T-helper 1 cell (primary cell): ENCODE data around the gene RHBDF1.
"Not testable (repeated sequence)": the region's sequence is repeated elsewhere in the genome, so short reads cannot be mapped to it uniquely, and the experiment has no call there.

ENCODE experiments used
- DNase-seq, 5 donors: peaks; one replicate each; pipeline ENCODE4 v3.0.0-alpha.2; 2012 to 2020

Gene RHBDF1

DNA sequence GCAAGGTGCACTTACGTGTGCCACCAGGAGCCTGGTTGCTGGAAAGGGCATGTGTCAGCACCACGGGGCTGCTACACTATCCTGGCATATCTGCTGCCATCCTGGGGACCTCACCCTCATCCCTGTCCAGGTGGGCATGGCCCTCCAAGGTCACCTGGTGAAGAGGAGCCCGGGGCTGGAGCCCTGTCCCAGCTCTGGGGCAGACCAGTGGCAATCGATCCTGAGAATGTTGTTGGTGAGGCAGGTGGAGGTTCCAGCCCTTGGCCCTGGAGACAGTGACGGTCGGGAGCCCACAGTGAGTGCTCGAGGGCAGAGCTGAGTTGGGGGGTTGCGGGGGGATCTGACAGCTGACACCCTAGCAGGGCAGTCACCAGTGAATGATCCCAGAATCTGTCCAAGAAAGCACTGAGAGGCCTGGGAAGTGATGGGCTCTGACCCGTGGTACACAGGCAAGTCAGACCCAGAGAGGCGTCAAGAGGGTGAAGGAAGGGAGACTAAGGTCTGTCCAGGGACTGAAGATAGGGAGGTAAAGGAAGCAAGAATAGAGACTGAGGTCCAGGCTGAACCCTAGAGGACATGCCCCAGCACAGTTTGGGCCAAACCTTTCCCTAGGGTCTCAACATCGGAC, 36.6 kb downstream of the RHBDF1 start:
- no peak for DNase-seq

GRCh38 chr16:35011-35677, 37.3 kb downstream of the RHBDF1 start:
- DNase-seq: no peak

GRCh38 chr16:34648-34987, 37.8 kb downstream of the RHBDF1 start:
- no peak for DNase-seq

- DNase-seq: no peak
These were observed 38.4 kb downstream of the RHBDF1 start for GRCh38 chr16:33877-34647.

DNA sequence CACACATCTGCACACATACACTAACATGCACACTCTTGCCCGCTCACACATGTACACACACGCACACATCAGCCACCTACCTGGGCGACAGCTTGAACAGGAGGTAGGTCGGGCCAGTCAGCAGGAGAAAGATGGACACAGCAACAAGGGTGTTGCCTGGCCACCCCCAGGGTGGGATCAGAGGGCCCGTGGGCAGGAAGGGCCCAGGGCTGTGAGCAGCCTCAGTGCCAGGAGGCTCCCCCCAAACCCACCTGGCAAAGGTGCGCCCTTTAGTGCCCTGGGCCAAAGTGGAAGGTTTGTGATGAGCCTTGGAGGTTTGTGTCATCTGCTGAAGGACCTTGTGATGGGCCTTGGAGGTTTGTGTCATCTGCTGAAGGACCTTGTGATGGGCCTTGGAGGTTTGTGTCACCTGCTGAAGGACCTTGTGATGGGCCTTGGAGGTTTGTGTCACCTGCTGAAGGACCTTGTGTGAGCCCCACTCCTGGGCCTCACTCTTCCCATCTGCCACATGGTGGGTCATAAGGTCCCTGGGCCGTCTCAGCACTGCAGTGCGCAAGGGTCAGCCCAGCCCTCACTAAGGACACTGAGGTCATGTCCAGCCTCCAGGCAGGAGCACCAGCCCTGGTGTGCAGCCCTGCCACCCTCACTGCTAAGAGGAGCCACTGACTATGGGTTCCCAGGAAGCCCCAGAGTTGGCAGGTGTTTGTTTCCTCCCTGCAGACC, 39.1 kb downstream of the RHBDF1 start:
- DNase-seq: not testable (repeated sequence)

- not testable (repeated sequence) for DNase-seq
These were observed 41.8 kb downstream of the RHBDF1 start for GRCh38 chr16:30627-31026.

GRCh38 chr16:25926-26348, 46.5 kb downstream of the RHBDF1 start:
- DNase-seq: not testable (repeated sequence)

- not testable (repeated sequence) for DNase-seq
These were observed 48.3 kb downstream of the RHBDF1 start for GRCh38 chr16:24151-24550.

DNA sequence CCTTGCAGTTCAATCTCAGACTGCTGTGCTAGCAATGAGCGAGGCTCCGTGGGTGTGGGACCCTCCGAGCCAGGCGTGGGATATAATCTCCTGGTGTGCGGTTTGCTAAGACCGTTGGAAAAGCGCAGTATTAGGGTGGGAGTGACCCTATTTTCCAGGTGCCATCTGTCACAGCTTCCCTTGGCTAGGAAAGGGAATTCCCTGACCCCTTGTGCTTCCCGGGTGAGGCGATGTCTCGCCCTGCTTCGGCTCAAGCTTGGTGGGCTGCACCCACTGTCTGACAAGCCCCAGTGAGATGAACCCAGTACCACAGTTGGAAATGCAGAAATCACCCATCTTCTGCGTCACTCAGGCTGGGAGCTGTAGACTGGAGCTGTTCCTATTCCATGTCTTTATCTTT, 51.5 kb downstream of the RHBDF1 start:
- DNase-seq: not testable (repeated sequence)

DNA sequence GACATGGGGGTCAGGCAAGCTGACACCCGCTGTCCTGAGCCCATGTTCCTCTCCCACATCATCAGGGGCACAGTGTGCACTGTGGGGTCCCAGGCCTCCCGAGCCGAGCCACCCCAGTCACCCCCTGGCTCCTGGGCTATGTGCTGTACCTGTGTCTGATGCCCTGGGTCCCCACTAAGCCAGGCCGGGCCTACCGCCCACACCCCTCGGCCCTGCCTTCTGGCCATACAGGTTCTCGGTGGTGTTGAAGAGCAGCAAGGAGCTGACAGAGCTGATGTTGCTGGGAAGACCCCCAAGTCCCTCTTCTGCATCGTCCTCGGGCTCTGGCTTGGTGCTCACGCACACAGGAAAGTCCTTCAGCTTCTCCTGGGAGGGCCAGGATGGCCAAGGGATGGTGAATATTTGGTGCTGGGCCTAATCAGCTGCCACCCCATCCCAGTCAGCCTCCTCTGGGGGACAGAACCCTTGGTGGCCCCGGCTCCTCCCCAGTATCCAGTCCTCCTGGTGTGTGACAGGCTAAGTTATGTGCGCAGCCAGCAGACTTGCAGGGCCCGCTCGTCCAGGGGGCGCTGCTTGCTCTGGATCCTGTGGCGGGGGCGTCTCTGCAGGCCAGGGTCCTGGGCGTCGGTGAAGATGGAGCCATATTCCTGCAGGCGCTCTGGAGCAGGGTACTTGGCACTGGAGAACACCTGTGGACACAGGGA, 55.2 kb downstream of the RHBDF1 start:
- DNase-seq: not testable (repeated sequence)

DNA sequence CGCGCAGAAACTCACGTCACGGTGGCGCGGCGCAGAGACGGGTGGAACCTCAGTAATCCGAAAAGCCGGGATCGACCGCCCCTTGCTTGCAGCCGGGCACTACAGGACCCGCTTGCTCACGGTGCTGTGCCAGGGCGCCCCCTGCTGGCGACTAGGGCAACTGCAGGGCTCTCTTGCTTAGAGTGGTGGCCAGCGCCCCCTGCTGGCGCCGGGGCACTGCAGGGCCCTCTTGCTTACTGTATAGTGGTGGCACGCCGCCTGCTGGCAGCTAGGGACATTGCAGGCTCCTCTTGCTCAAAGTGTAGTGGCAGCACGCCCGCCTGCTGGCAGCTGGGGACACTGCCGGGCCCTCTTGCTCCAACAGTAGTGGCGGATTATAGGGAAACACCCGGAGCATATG, 61.7 kb downstream of the RHBDF1 start:
- DNase-seq: peak in 4 of 5 donors; percentile 77 to 86 (median 80)

DNA sequence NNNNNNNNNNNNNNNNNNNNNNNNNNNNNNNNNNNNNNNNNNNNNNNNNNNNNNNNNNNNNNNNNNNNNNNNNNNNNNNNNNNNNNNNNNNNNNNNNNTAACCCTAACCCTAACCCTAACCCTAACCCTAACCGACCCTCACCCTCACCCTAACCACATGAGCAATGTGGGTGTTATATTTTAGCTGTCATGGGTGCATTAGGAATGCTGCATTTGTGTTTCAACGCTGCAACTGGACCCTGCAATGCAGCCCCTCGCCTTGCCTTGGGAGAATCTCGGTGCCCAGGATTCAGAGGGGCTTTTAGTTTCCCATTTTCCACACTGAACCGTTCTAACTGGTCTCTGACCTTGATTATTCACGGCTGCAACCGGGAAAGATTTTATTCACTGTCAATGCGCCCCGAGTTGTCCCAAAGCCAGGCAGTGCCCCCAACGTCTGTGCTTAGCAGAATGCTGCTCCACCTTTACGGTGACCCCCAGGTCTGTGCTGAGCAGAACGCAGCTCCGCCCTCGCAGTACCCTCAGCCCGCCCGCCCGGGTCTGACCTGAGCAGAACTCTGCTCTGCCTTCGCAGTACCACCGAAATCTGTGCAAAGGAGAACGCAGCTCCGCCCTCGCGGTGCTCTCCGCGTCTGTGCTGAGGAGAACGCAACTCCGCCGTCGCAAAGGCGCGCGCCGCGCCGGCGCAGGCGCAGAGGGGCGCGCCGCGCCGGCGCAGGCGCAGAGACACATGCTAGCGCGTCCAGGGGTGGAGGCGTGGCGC, 62.3 kb downstream of the RHBDF1 start:
- peak in 1 of 5 donors; percentile 22 for DNase-seq
